Suprapubic skin (tissue), 4 donors: ENCODE measurements around the gene CFAP65. TPM values are rescaled to one million over a fixed set of nuclear protein-coding genes. Genes with fewer than 3 reads are reported as not detected.

Experiments
- DNase-seq, 2 donors: peaks; one replicate each; pipeline ENCODE4 v3.0.0-alpha.2; 2019; ENCODE audit warnings: low spot score in 2 of 2
- H3K27ac ChIP-seq: fragments of 200-600 bp; sonication (generic); one replicate; pipeline ENCODE4 v1.5.1; 2019
- H3K27me3 ChIP-seq: fragments of 200-600 bp; sonication (generic); one replicate; pipeline ENCODE4 v1.5.1; 2019
- H3K36me3 ChIP-seq: fragments of 200-600 bp; sonication (generic); one replicate; pipeline ENCODE4 v1.5.1; 2019
- H3K4me1 ChIP-seq: fragments of 200-600 bp; sonication (generic); one replicate; pipeline ENCODE4 v1.5.1; 2019
- H3K4me3 ChIP-seq: fragments of 200-600 bp; sonication (generic); one replicate; pipeline ENCODE4 v1.5.1; 2019; ENCODE audit warnings: mild to moderate bottlenecking
- H3K9me3 ChIP-seq: fragments of 200-600 bp; sonication (generic); one replicate; pipeline ENCODE4 v1.5.1; 2019
- CTCF ChIP-seq, 2 donors: fragments of 200-600 bp in 1 of 2; fragments of 450-650 bp in 1 of 2; sonication (generic) in 1 of 2; IDR thresholded peaks; one replicate each; pipeline ENCODE4 v1.5.1; 2016 to 2019; ENCODE audit warnings: antibody characterized with exemption in 2 of 2, mild to moderate bottlenecking in 1 of 2, moderate library complexity in 1 of 2
- EP300 ChIP-seq: sonication (generic); formaldehyde crosslinking; IDR thresholded peaks from one replicate; pipeline ENCODE4 v1.6.1; 2017; ENCODE audit warnings: antibody characterized with exemption
- POLR2A ChIP-seq, 2 donors: fragments of 450-650 bp; IDR thresholded peaks; one replicate each; pipeline ENCODE4 v1.6.1; 2017; ENCODE audit warnings: antibody characterized with exemption in 2 of 2, mild to moderate bottlenecking in 2 of 2, moderate library complexity in 2 of 2
- POLR2AphosphoS5 ChIP-seq, 3 donors: sonication (generic); formaldehyde crosslinking; IDR thresholded peaks; one replicate each; pipeline ENCODE4 v1.6.1; 2017; ENCODE audit warnings: antibody characterized with exemption in 3 of 3
- WGBS: methylation state at CpG from one replicate; pipeline ENCODE4 v1.1.5; 2018; 5-methylcytosine and 5-hydroxymethylcytosine counted together
- total RNA-seq, 4 donors: library from RNA; depleted of rRNA; stranded (reverse); fragments of >200 nt; gene quantifications; one replicate each; pipeline ENCODE4 v1.1.0, GENCODE V29; 2016

The CFAP65 gene
- total RNA-seq, 4 donors from 2014 or later, result not detected

- H3K9me3 ChIP-seq, result no peaks in the 10 kb centered on the region
- TF ChIP-seq CTCF (IDR thresholded peaks at IDR 0.05), result no peak
- no peak for TF ChIP-seq EP300
- no peak for TF ChIP-seq POLR2AphosphoS5 (IDR thresholded peaks at IDR 0.05)
- TF ChIP-seq POLR2A (IDR thresholded peaks at IDR 0.05), result no peak
- DNase-seq, result no peak
- WGBS, result 88% methylated on average over 2 of the region's 2 CpGs
- H3K4me1 ChIP-seq, result no peaks in the 10 kb centered on the region
- H3K27me3 ChIP-seq, result no peaks in the 10 kb centered on the region
- no peak overlapping the region for H3K4me3 ChIP-seq
- H3K36me3 ChIP-seq, result peaks cover 24% of the 10 kb centered on the region
- no peak overlapping the region for H3K27ac ChIP-seq
Measured at GRCh38 chr2:219079417-219079816, 38.1 kb upstream of the CFAP65 start.

- Histone ChIP-seq H3K27ac (no peak overlapping the region), H3K4me3 (no peak overlapping the region), H3K36me3 (peaks cover 24% of the 10 kb centered on the region), H3K27me3 (no peaks in the 10 kb centered on the region), H3K9me3 (no peaks in the 10 kb centered on the region), H3K4me1 (no peaks in the 10 kb centered on the region)
- TF ChIP-seq POLR2A (IDR thresholded peaks at IDR 0.05) (no peak), EP300 (no peak), POLR2AphosphoS5 (IDR thresholded peaks at IDR 0.05) (no peak), CTCF (IDR thresholded peaks at IDR 0.05) (no peak)
- WGBS, result 81% methylated on average over 4 of the region's 4 CpGs
- DNase-seq, result no peak
Measured at GRCh38 chr2:219078951-219079350, 37.6 kb upstream of the CFAP65 start.

- Histone ChIP-seq H3K36me3 (peaks cover 24% of the 10 kb centered on the region), H3K27ac (no peak overlapping the region), H3K4me1 (no peaks in the 10 kb centered on the region), H3K27me3 (no peaks in the 10 kb centered on the region), H3K4me3 (no peak overlapping the region), H3K9me3 (no peaks in the 10 kb centered on the region)
- TF ChIP-seq CTCF (IDR thresholded peaks at IDR 0.05) (no peak), EP300 (no peak), POLR2A (IDR thresholded peaks at IDR 0.05) (no peak), POLR2AphosphoS5 (IDR thresholded peaks at IDR 0.05) (no peak)
- DNase-seq, result no peak
- 96% methylated on average over 3 of the region's 3 CpGs for WGBS
Measured at GRCh38 chr2:219078126-219078525, 36.8 kb upstream of the CFAP65 start.

- 97% methylated on average over 3 of the region's 3 CpGs for WGBS
- no peak for DNase-seq
- H3K36me3 ChIP-seq, result peaks cover 24% of the 10 kb centered on the region
- H3K27ac ChIP-seq, result no peak overlapping the region
- no peaks in the 10 kb centered on the region for H3K27me3 ChIP-seq
- H3K9me3 ChIP-seq, result no peaks in the 10 kb centered on the region
- TF ChIP-seq EP300, result no peak
- H3K4me1 ChIP-seq, result no peaks in the 10 kb centered on the region
- H3K4me3 ChIP-seq, result no peak overlapping the region
Measured at GRCh38 chr2:219076253-219076652, 34.9 kb upstream of the CFAP65 start.

GRCh38 chr2:219073413-219074129 is 32.3 kb upstream of the CFAP65 start:
- Histone ChIP-seq H3K36me3 (peaks cover 24% of the 10 kb centered on the region), H3K27ac (no peak overlapping the region), H3K27me3 (no peaks in the 10 kb centered on the region), H3K4me1 (no peaks in the 10 kb centered on the region), H3K4me3 (no peak overlapping the region), H3K9me3 (no peaks in the 10 kb centered on the region)
- TF ChIP-seq POLR2AphosphoS5 (IDR thresholded peaks at IDR 0.05) (no peak), POLR2A (IDR thresholded peaks at IDR 0.05) (no peak), CTCF (IDR thresholded peaks at IDR 0.05) (peak in 1 of 2 donors; percentile 28), EP300 (no peak)
- WGBS, result 68% methylated on average over 14 of the region's 14 CpGs
- no peak for DNase-seq
